ENCODE measurements around the gene C22orf39. TPM values are rescaled to one million over a fixed set of nuclear protein-coding genes. Genes with fewer than 3 reads are reported as not detected.

The C22orf39 gene
- total RNA-seq, 1 experiment from 2014 or later, result 19.3 TPM

GRCh38 chr22:19455585-19456370 lies 8.3 kb upstream of the C22orf39 start:
- H3K18ac ChIP-seq (ENCODE audit: insufficient read length, low read depth, low read length), result no peak overlapping the region
- H2BK20ac ChIP-seq (ENCODE audit: low read depth, low read length, poor library complexity, severe bottlenecking), result no peak overlapping the region
- H2BK12ac ChIP-seq (ENCODE audit: insufficient read length, low read depth, low read length), result no peak overlapping the region
- H2BK120ac ChIP-seq (ENCODE audit: low read depth, low read length, poor library complexity, severe bottlenecking), result no peak overlapping the region
- H4K91ac ChIP-seq (ENCODE audit: insufficient read length, low read depth, low read length), result no peak overlapping the region
- no peaks in the 10 kb centered on the region for H3K79me1 ChIP-seq (ENCODE audit: insufficient read depth, low read depth, low read length, poor library complexity, severe bottlenecking)
- no peaks in the 10 kb centered on the region for H3K9me3 ChIP-seq (ENCODE audit: control insufficient read depth, low read depth, low read length)
- no peak overlapping the region for H3T11ph ChIP-seq (ENCODE audit: low read length)
- no peaks in the 10 kb centered on the region for H3K9me3 Mint-ChIP-seq
- H4K20me1 ChIP-seq (ENCODE audit: control insufficient read depth, insufficient read depth, insufficient read length), result no peaks in the 10 kb centered on the region
- peak overlapping the region in 1 of 3 experiments; percentile 41; a peak in 1 of 7 replicates for H3K27ac Mint-ChIP-seq
- no peak overlapping the region for H2AK5ac ChIP-seq (ENCODE audit: insufficient read length, low read length)
- no peak overlapping the region for H2BK5ac ChIP-seq (ENCODE audit: insufficient read length, low read length)
- H2AFZ ChIP-seq (ENCODE audit: low read length), result no peak overlapping the region
- no peaks in the 10 kb centered on the region for H3K27me3 ChIP-seq (ENCODE audit: insufficient read depth, low read length)
- H3K27me3 Mint-ChIP-seq (ENCODE audit: low read depth), result no peaks in the 10 kb centered on the region
- H3K23ac ChIP-seq (ENCODE audit: insufficient read length, low read depth, low read length), result no peak overlapping the region
- no peak overlapping the region for H3K9ac ChIP-seq (ENCODE audit: extremely low read depth, insufficient read length, low read length)
- H4K5ac ChIP-seq (ENCODE audit: insufficient read length, low read depth, low read length), result no peak overlapping the region
- no peak for DNase-seq
- H3K4me2 ChIP-seq (ENCODE audit: insufficient read depth, insufficient read length, low read length), result no peak overlapping the region
- H3K79me2 ChIP-seq (ENCODE audit: insufficient read depth, low read length), result no peaks in the 10 kb centered on the region
- no peak overlapping the region for H3K56ac ChIP-seq (ENCODE audit: insufficient read length, low read depth, low read length)
- H3K23me2 ChIP-seq (ENCODE audit: insufficient read length, low read depth, low read length, poor library complexity, severe bottlenecking), result no peaks in the 10 kb centered on the region
- no peak overlapping the region for H4K8ac ChIP-seq (replicated peaks; ENCODE audit: insufficient read length, low read depth, low read length)
- H3K36me3 Mint-ChIP-seq (ENCODE audit: insufficient read depth in 1 of 3, low read depth in 3 of 3), result peaks cover 35 to 84% (median 55%) of the 10 kb centered on the region in 3 experiments
- no peak overlapping the region for H3K27ac ChIP-seq (ENCODE audit: insufficient read length, low read depth, low read length)
- H3K4me1 Mint-ChIP-seq, result peaks cover 2 to 12% of the 10 kb centered on the region in 2 experiments; a peak in 2 of 4 replicates
- WGBS (ENCODE audit: extremely low coverage, insufficient read length, low lambda C conversion rate), result no CpG with 5 or more reads among the region's 4 CpGs
- H3K14ac ChIP-seq (ENCODE audit: insufficient read depth, low read length), result no peak overlapping the region
- no peaks in the 10 kb centered on the region for H3K4me1 ChIP-seq (ENCODE audit: insufficient read depth, low read length)
- H3K4ac ChIP-seq (ENCODE audit: low read depth, low read length), result no peak overlapping the region
- no peak overlapping the region for H3K4me3 Mint-ChIP-seq
- H2BK15ac ChIP-seq (ENCODE audit: low read depth, low read length), result no peak overlapping the region
- no peak for TF ChIP-seq CTCF (conservative IDR thresholded peaks at IDR 0.05)

Measured in H9 (cell line).